ENCODE measurements around the gene GNA15.

GNA15 gene

GRCh38 chr19:3176715-3177501 is 41.1 kb downstream of the GNA15 start:
- DNase-seq: no peak
- H3K4me3 ChIP-seq (ENCODE audit: low read depth in 1 of 2, low read length in 2 of 2): no peak overlapping the region
- H3K9ac ChIP-seq (ENCODE audit: low read depth, low read length): peak overlapping the region; percentile 25; the same call in 1 of the 2 replicates
- peak overlapping the region; percentile 41 for H3K4me2 ChIP-seq (ENCODE audit: insufficient read depth, low read length)
- ATAC-seq (ENCODE audit: insufficient read depth, low read depth): peak; percentile 12; the same call in 1 of the 3 replicates
- no peaks in the 10 kb centered on the region for H3K27me3 ChIP-seq (ENCODE audit: insufficient read depth, low read length, poor library complexity)
- H3K4me1 ChIP-seq (ENCODE audit: insufficient read depth, low read length): peaks cover 35% of the 10 kb centered on the region
- peaks cover 21% of the 10 kb centered on the region for H4K20me1 ChIP-seq (ENCODE audit: insufficient read depth, low read length)
- no peak overlapping the region for H2AFZ ChIP-seq (ENCODE audit: low read depth, low read length)
- H3K27ac ChIP-seq (ENCODE audit: low read length): peak overlapping the region; percentile 49
- H3K9me3 ChIP-seq (ENCODE audit: insufficient read depth, low read length, severe bottlenecking): no peaks in the 10 kb centered on the region
- peaks cover 46% of the 10 kb centered on the region for H3K79me2 ChIP-seq (ENCODE audit: insufficient read depth, low read length)
- peaks cover 25% of the 10 kb centered on the region for H3K36me3 ChIP-seq (ENCODE audit: insufficient read depth, low read length)
- no peak for TF ChIP-seq EZH2 (IDR thresholded peaks at IDR 0.05; ENCODE audit: borderline replicate concordance, low read depth, low read length, severe bottlenecking)
- no peak for TF ChIP-seq CTCF (IDR thresholded peaks at IDR 0.05; ENCODE audit: borderline replicate concordance, extremely low read depth, low read length, poor library complexity, severe bottlenecking)

- Histone ChIP-seq H3K9ac (ENCODE audit: low read depth, low read length) (peak within 1 kb of the TSS; percentile 91), H2AFZ (ENCODE audit: low read depth, low read length) (peak within 1 kb of the TSS; percentile 66), H3K4me2 (ENCODE audit: insufficient read depth, low read length) (peak within 1 kb of the TSS; percentile 96), H3K27me3 (ENCODE audit: insufficient read depth, low read length, poor library complexity) (no peaks in the 10 kb centered on the region), H3K36me3 (ENCODE audit: insufficient read depth, low read length) (peaks cover 27% of the 10 kb centered on the region), H4K20me1 (ENCODE audit: insufficient read depth, low read length) (peaks cover 28% of the 10 kb centered on the region), H3K4me1 (ENCODE audit: insufficient read depth, low read length) (peaks cover 46% of the 10 kb centered on the region), H3K9me3 (ENCODE audit: insufficient read depth, low read length, severe bottlenecking) (no peaks in the 10 kb centered on the region), H3K27ac (ENCODE audit: low read length) (peak within 1 kb of the TSS; percentile 86), H3K79me2 (ENCODE audit: insufficient read depth, low read length) (peaks cover 61% of the 10 kb centered on the region), H3K4me3 (ENCODE audit: low read depth in 1 of 2, low read length in 2 of 2) (peak within 1 kb of the TSS; percentile 55 to 82)
- ATAC-seq (ENCODE audit: insufficient read depth, low read depth): peak; percentile 77
- no peak for TF ChIP-seq EZH2 (IDR thresholded peaks at IDR 0.05; ENCODE audit: borderline replicate concordance, low read depth, low read length, severe bottlenecking)
- peak; percentile 58 for TF ChIP-seq CTCF (IDR thresholded peaks at IDR 0.05; ENCODE audit: borderline replicate concordance, extremely low read depth, low read length, poor library complexity, severe bottlenecking)
- peak; percentile 81 for DNase-seq
Observed at GRCh38 chr19:3178377-3178972, 42.6 kb downstream of the GNA15 start, which contains the start of gene S1PR4. Gene S1PR4, plus strand, starts transcription at chr19:3178769. Its CDS starts 24 bp downstream, at chr19:3178793.

- TF ChIP-seq CTCF (IDR thresholded peaks at IDR 0.05; ENCODE audit: borderline replicate concordance, extremely low read depth, low read length, poor library complexity, severe bottlenecking) (peak; percentile 16), EZH2 (IDR thresholded peaks at IDR 0.05; ENCODE audit: borderline replicate concordance, low read depth, low read length, severe bottlenecking) (no peak)
- Histone ChIP-seq H3K9me3 (ENCODE audit: insufficient read depth, low read length, severe bottlenecking) (no peaks in the 10 kb centered on the region), H4K20me1 (ENCODE audit: insufficient read depth, low read length) (peaks cover 34% of the 10 kb centered on the region), H3K9ac (ENCODE audit: low read depth, low read length) (peak overlapping the region; percentile 91), H3K4me1 (ENCODE audit: insufficient read depth, low read length) (peaks cover 53% of the 10 kb centered on the region), H3K36me3 (ENCODE audit: insufficient read depth, low read length) (peaks cover 34% of the 10 kb centered on the region), H3K79me2 (ENCODE audit: insufficient read depth, low read length) (peaks cover 68% of the 10 kb centered on the region), H3K4me2 (ENCODE audit: insufficient read depth, low read length) (peak overlapping the region; percentile 96), H2AFZ (ENCODE audit: low read depth, low read length) (peak overlapping the region; percentile 66; the same call in 1 of the 2 replicates), H3K4me3 (ENCODE audit: low read depth in 1 of 2, low read length in 2 of 2) (peak overlapping the region; percentile 55 to 82), H3K27me3 (ENCODE audit: insufficient read depth, low read length, poor library complexity) (no peaks in the 10 kb centered on the region), H3K27ac (ENCODE audit: low read length) (peak overlapping the region; percentile 86)
- no peak for DNase-seq
- ATAC-seq (ENCODE audit: insufficient read depth, low read depth): peak; percentile 22
Observed at GRCh38 chr19:3178973-3179738, 43.3 kb downstream of the GNA15 start.
